H1 (cell line): ENCODE results near the gene MAPK8IP3. TPM values are rescaled to one million over a fixed set of nuclear protein-coding genes. Genes with fewer than 3 reads are reported as not detected.

Experiments used
- GABPA ChIP-seq: IDR thresholded peaks from 2 replicates; pipeline ENCODE4 v1.6.1; 2011; ENCODE audit warnings: mild to moderate bottlenecking, low read length, moderate library complexity, borderline replicate concordance; ENCODE audit not compliant: insufficient read depth
- POLR2A ChIP-seq, 2 experiments: IDR thresholded peaks; 1 replicate in 1 of 2; 2 replicates in 1 of 2; pipeline ENCODE4 v1.6.1; 2011; ENCODE audit warnings: low read depth in 2 of 2, low read length in 2 of 2, mild to moderate bottlenecking in 2 of 2; ENCODE audit errors: control extremely low read depth in 1 of 2
- TCF12 ChIP-seq: IDR thresholded peaks from 2 replicates; pipeline ENCODE4 v1.6.1; 2011; ENCODE audit warnings: low read depth, mild to moderate bottlenecking, low read length
- polyA plus RNA-seq, 7 experiments: library from polyadenylated mRNA; depleted of rRNA in 3 of 7; stranded (reverse) in 5 of 7; unstranded in 2 of 7; fragments of >200 nt in 5 of 7; fragments of 200-250 nt in 2 of 7; gene quantifications; 1 replicate in 5 of 7; 2 replicates in 1 of 7; 4 replicates in 1 of 7; pipeline versions ENCODE4 v1.2.1 to v1.2.3, GENCODE V29; 2011 to 2013; ENCODE audit warnings: missing spikeins in 2 of 7, mixed read lengths in 2 of 7
- total RNA-seq: library from RNA; stranded (reverse); fragmentation: NEBNext Ultra II Directional; extraction: Animal tissue kit (Norgen Biotek cat#: 25700); gene quantifications from 2 replicates; pipeline ENCODE4 v1.2.1, GENCODE V29; 2021

MAPK8IP3 gene
- total and polyA plus RNA-seq, 2 of the 8 experiments (the other 6 are each of a cell fraction or from before 2014, with no cell fraction given), result 16.9 to 43.4 TPM

DNA sequence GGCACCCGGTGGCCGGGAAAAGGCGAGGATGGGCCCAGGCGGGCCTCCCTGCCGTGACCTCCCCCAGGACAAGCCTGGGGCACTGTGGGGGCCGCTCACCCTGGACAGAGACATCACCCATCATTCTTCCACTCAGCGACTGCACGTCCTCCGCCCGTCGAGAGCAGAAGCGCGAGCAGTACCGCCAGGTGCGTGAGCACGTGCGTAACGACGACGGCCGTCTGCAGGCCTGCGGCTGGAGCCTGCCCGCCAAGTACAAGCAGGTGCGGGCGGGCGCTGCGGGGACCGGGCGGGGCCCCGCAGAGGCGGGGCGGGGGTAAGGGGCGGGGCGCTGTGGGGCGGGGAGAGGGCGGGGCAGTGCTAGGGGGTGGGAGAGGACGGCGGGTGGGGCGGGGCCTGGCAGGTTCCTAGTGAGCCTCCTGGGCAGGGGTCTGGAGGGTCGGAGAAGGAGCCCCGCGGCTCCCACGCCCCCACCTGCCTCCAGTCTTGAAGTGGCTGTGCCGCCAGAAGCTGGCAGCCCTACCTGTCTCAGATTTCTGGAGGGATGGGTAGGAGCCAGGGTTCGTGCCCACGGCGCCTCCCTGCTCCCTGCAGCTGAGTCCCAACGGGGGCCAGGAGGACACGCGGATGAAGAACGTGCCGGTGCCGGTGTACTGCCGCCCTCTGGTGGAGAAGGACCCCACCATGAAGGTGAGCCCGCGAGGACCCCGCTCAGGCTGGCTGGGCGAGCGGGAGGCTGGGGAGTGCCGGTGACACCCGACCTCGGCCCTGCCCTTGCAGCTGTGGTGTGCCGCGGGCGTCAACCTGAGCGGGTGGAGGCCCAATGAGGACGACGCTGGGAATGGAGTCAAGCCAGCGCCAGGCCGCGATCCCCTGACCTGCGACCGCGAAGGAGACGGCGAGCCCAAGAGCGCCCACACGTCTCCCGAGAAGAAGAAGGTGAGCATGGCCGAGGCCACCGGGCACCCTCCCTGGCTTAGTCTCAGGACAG, 57.8 kb downstream of the MAPK8IP3 start (continued):
- TF ChIP-seq TCF12 (peak; percentile 78; the same call in 1 of the 2 replicates), POLR2A (IDR thresholded peaks at IDR 0.05; ENCODE audit: control extremely low read depth in 1 of 2, low read depth in 2 of 2, low read length in 2 of 2) (no peak), GABPA (peak; percentile 63; the same call in 1 of the 2 replicates)
